ENCODE measurements around the gene SPAG4.

- no peak for TF ChIP-seq YY1 (IDR thresholded peaks at IDR 0.05; ENCODE audit: insufficient read depth, insufficient read length)
- TF ChIP-seq SUZ12 (IDR thresholded peaks at IDR 0.05; ENCODE audit: extremely low read depth, insufficient read depth, insufficient read length), result no peak
- TF ChIP-seq ZNF274 (IDR thresholded peaks at IDR 0.05; ENCODE audit: low read depth, low read length), result no peak
These were observed 18.4 kb upstream of the SPAG4 start for GRCh38 chr20:35597186-35597585.

Measured in NT2/D1 (cell line).